Inflammatory macrophage (primary cell): ENCODE measurements around the gene ATP2C2.

Source experiments
- DNase-seq, 2 donors: peaks; one replicate each; pipeline ENCODE4 v3.0.0-alpha.2; 2020 to 2022

The ATP2C2 gene

DNA sequence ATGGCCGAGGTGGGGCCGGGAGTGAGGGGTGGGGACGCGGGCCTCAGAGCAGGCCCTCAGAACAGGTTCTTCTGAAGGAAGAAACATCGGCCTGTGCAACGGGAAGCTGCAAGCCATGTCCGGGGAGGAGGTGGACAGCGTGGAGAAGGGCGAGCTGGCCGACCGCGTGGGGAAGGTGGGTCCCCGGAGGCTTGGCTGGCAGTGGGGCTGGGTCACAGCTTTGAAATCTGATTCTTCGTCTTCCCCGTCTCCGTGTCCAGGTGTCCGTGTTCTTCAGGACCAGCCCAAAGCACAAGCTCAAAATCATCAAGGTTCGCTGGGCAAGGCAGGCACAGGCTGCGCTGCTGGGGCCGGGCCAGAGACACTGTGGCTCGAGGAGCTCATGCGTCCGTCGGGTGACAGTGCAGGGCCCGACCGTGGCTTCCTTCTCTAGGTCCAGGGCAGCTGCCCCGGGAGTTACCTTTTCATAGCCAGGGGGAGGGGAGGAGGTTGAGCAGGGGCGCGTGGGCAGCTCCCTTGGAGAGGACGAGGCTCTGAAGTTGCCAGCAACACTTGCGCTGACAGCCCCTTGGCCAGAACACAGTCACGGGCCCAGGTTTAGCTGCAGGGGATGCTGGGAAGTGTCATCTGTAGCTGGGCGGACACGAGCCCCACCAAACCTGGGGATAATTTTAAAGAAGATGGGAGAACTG lies 84.9 kb downstream of the ATP2C2 start:
- no peak for DNase-seq

DNA sequence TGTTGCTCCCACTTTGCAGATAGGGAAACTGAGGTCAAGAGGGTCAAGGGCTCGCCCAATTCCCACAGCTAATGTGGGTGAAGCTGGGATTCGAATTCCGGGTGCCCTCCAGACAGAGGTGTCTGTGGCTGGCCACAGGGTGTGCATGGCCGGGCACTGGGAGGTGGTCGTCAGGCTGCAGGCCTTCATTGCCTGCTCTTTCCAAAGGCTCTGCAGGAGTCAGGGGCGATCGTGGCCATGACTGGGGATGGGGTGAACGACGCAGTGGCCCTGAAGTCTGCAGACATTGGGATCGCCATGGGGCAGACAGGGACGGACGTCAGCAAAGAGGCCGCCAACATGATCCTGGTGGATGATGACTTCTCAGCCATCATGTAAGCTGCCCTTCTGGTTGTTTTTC lies 86.3 kb downstream of the ATP2C2 start:
- DNase-seq = no peak

DNA sequence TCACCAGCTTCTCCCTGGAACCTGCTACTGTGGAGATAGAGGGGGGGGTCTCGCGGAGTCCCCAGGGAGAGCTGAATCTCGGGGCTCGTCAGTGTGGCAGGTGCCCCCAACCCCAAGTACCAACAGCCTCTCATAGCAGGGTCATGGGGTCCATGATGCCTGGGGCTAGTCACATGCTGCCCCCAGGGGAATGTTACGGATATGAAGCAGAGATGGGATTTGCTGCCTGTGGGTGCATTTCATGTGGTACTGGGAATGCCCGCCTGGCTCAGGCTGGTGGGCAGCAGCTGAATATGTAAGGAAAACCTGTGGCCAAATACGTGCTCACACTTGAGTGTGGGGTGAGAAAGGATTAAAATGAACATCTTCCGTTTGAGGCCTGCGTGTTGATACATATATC lies 86.7 kb downstream of the ATP2C2 start:
- DNase-seq = no peak

GRCh38 chr16:84458606-84459532 lies 90.5 kb downstream of the ATP2C2 start:
- DNase-seq = no peak

- DNase-seq = no peak
Observed at GRCh38 chr16:84459533-84459894, 91.2 kb downstream of the ATP2C2 start.

DNA sequence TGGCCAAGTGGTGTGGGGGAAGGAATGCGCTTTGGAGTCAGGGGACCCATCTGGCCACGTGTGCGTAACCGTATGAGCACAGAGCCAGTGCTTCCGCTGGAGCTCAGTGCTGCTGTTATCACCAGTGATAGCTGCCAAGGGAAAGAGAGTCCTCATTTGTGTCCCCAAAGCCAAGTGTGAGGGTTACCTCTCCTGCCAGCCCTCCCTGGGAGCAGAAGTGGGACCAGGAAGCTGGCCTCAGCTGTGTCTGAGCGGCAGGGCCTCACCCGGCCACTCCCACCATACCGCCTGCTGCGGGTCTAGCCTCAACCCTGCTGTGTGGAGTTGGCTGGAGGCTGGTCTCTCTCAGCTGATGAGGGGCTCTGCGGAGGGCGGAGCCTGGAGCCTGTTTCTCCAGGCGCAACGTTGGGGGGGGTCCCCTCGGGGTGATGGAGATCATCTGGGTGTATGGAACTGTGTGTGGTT lies 91.6 kb downstream of the ATP2C2 start:
- DNase-seq = no peak

DNA sequence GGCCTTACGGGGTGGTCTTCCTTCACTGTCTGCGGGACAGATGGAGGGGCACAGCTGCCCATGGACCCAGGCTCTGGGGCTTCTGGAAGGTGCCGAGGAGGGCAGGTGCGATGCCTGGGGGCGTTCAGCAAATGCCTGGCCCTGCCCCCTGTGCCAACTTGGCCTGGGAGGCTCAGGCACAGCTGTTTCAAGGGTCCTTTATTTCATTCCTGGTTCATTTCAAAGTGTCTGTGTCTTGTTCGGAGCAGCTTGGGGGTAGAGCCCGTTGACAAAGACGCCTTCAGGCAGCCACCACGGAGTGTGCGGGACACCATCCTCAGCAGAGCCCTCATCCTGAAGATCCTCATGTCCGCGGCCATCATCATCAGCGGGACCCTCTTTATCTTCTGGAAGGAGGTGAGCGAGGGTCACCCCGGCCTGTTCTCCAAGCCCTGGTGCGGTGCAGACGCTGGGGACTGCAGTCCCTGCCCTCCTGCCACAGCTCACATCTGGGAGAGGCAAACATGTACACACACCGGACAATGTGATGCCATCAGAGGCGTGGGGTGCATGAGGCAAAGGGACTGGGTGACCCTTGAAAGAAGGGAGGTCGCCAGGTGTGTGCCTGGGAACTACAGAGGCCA lies 92.2 kb downstream of the ATP2C2 start:
- no peak for DNase-seq

GRCh38 chr16:84461029-84461412 lies 92.7 kb downstream of the ATP2C2 start:
- no peak for DNase-seq

- DNase-seq = no peak
Observed at GRCh38 chr16:84461413-84462295, 93.3 kb downstream of the ATP2C2 start.

GRCh38 chr16:84462296-84463210 lies 94.2 kb downstream of the ATP2C2 start:
- no peak for DNase-seq

DNA sequence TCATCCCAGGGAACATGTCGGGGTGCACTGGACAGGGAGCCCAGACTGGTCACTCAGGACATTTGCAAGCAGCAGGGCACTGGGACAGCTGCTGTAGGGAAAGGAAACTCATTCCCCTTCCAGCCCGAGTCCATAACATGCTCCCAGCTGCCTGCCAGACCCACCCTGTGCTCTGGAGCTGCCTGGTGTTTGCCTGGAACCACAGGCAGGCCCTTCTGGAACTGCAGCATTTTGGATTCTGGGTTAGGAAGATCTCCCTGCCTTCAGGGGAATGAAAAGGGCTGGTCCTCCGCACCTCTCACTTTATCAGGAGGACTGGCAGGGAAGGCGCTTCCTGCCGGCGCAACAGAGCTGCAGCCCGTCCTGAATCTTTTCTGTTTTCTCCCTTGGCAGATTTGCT lies 94.9 kb downstream of the ATP2C2 start:
- DNase-seq = no peak

DNA sequence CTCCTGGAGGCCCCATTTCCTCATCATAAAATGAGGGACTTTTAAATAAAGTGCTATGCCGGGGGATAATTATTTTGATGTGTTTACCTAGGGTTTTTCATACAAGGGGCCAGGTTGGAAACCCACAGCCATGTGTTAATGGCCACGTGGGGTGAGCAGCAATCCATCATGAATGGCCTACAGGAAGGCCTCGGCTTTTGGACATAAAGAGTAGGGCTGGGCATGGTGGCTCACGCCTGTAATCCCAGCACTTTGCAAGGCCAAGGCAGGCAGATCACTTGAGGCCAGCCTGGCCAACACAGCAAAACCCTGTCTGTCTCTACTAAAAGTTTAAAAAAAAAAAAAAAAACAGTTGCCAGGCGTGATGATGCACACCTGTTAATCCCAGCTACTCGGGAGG lies 95.8 kb downstream of the ATP2C2 start:
- no peak for DNase-seq

DNA sequence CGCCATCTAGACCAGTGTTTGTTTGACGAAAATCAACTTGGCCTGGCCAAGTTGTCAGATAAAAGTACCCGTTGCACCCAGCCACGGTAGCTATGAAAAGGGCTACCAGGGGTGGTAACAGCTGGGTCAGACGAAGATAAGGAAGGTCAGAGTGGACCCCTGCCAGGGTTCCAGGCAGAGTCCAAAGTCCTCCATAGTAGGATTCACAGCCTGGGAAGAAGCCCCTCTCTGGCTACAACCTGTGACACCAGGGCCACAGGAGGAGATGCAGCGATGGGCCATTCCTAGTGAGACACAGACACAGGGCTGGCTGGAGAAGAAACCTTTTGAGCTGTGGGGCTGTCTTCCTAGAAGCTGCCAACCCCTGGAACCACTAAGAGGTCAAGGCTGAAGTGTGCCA lies 96.8 kb downstream of the ATP2C2 start:
- no peak for DNase-seq

- no peak for DNase-seq
Observed at GRCh38 chr16:84466692-84467091, 98.4 kb downstream of the ATP2C2 start.

DNA sequence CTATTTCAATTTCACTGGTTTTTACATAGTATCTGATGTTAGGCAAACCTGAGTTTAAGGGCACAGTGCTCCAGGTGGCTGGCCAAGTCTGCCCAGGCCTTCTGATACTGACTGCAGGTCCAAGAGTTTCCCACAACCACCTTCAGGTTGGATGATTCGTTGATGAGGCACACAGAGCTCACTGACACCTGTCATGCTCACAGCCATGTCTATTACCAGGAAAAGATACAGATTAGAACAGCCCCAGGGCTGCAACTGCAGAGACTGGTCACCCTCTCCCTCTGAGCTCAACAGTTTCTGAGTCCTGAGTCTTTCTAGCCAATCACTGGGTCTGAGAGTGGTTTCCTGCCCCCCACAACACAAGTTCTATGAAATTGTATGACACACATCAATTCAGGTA lies 98.9 kb downstream of the ATP2C2 start:
- no peak for DNase-seq

DNA sequence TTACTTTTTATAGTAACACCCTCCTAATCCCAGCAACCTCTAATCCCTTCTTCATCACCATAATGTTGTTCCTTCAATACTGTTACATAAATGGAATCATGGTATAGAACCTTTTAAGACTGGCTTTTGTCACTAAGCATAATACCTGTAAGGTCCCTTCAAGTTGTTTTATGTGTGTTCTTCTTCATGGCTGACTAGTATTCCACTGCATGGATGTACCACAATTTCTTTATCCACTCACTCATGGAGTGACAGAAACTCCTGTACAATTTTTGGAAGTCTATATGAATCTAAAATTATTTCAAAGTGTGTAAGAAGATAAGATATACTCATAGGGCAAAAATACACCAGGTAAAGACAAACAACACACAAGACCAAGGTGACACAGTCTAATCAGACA lies 99.4 kb downstream of the ATP2C2 start:
- no peak for DNase-seq

DNA sequence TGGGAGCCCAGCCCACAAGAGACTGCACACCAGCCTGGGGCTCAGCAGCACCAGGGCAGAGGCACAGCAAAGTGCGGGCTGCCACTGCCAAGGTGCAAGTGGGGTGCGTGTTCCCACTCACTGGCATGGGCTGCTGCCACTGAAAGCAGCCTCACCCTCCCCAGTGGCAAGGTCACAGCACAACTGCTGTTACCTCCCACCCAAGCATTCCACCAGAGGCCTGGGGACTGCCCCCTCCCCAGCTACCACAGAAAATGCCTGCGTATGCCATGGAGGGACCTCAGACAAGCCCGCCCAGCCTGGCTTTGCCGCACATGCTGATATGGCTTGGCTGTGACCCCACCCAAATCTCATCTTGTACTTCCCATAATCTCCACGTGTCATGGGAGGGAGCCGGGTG lies 103.0 kb downstream of the ATP2C2 start:
- DNase-seq = no peak

DNA sequence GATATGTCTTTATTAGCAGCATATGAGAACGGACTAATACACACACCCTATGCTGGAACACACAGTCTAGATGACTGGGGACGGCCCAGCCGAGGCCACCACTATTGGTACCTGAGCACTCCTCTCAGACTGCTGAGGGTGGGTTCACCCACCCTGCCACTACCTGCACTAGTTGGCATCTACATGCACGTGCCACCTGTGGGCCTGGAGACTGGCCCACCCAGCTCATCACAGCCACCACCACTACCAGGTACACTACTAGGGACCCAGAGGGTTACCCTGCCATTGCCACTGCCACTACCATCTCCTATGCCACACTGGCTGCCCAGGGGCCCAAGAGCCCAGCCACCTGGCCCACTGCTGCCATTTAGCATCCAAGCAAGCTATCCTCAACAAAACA lies 103.6 kb downstream of the ATP2C2 start:
- no peak for DNase-seq

GRCh38 chr16:84475643-84476240 lies 107.4 kb downstream of the ATP2C2 start:
- no peak for DNase-seq

DNA sequence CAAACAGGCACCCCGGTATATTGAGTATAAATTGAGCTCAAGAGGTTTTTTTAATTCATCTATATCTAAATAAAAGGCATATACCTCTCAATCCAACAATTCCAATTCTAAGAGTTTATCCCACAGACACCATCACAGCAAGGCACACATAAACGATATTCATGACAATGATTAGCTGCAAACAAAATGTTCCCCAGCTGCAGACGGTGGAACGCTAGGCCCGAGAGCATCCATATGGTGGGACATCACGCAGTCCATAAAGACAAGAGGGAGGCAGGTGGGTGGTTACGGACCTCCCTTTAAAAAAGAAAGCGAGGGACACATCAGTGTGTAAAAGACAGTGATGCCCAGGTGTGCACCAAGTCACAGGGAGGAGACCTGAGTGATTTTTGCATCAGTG lies 108.1 kb downstream of the ATP2C2 start:
- DNase-seq = no peak

- no peak for DNase-seq
Observed at GRCh38 chr16:84477661-84478060, 109.3 kb downstream of the ATP2C2 start.
